Transverse colon (tissue), 4 donors: Measurements from ENCODE around the gene PLOD3. TPM values are rescaled to one million over a fixed set of nuclear protein-coding genes. Genes with fewer than 3 reads are reported as not detected.
"Not testable (repeated sequence)": the region's sequence is repeated elsewhere in the genome, so short reads cannot be mapped to it uniquely, and the experiment has no call there.

Experiments used
- DNase-seq: peaks from one replicate; pipeline ENCODE4 v3.0.0-alpha.2; 2019
- H3K27ac ChIP-seq, 4 donors: fragments of 200-600 bp; sonication (generic); 2 replicates each; pipeline ENCODE4 v1.5.1; 2016 to 2018; ENCODE audit warnings: inconsistent platforms in 4 of 4
- H3K27me3 ChIP-seq: fragments of 200-600 bp; sonication (generic); 2 replicates; pipeline ENCODE4 v1.5.1; 2017; ENCODE audit warnings: inconsistent platforms
- H3K36me3 ChIP-seq, 4 donors: fragments of 200-600 bp; sonication (generic); 2 replicates each; pipeline ENCODE4 v1.5.1; 2017 to 2019; ENCODE audit warnings: inconsistent platforms in 4 of 4
- H3K4me1 ChIP-seq, 4 donors: fragments of 200-600 bp; sonication (generic); 2 replicates each; pipeline ENCODE4 v1.5.1; 2017 to 2020; ENCODE audit warnings: inconsistent platforms in 4 of 4
- H3K4me3 ChIP-seq, 4 donors: fragments of 200-600 bp; sonication (generic); 1 replicate in 1 of 4; 2 replicates in 3 of 4; pipeline versions ENCODE4 v1.5.1 to v1.6.1; 2017 to 2019; ENCODE audit warnings: inconsistent platforms in 4 of 4
- H3K9me3 ChIP-seq, 2 donors: fragments of 200-600 bp; sonication (generic); 2 replicates each; pipeline ENCODE4 v1.5.1; 2017 to 2019; ENCODE audit warnings: inconsistent platforms in 2 of 2
- EP300 ChIP-seq: sonication (generic); formaldehyde crosslinking; IDR thresholded peaks from one replicate; pipeline ENCODE4 v1.6.1; 2017; ENCODE audit warnings: antibody characterized with exemption, low read depth
- POLR2A ChIP-seq: fragments of 450-650 bp; IDR thresholded peaks from one replicate; pipeline ENCODE4 v1.6.1; 2016; ENCODE audit warnings: antibody characterized with exemption, mild to moderate bottlenecking, moderate library complexity
- POLR2AphosphoS5 ChIP-seq, 3 donors: sonication (generic); formaldehyde crosslinking; IDR thresholded peaks; one replicate each; pipeline ENCODE4 v1.6.1; 2016; ENCODE audit warnings: antibody characterized with exemption in 3 of 3
- WGBS, 2 donors: methylation state at CpG; one replicate each; pipeline ENCODE4 v1.1.5; 2018; ENCODE audit warnings: low coverage in 1 of 2; 5-methylcytosine and 5-hydroxymethylcytosine counted together
- in situ Hi-C, 4 donors: fragments of 200-750 bp; cut with MboI; loops; one replicate each; pipeline versions ENCODE4 v1.15.0 to v1.15.1; 2017; ENCODE audit warnings: low sequenced_read_pairs in 3 of 4, low pct_ligation_motif_present in 1 of 4, low pct_unique_long_range_greater_than_20kb in 1 of 4
- intact Hi-C: fragments of 100-400 bp; cut with DNase I; formaldehyde crosslinking; loops from one replicate; pipeline ENCODE4 v1.15.1; 2023; ENCODE audit warnings: low total_unique reads
- total RNA-seq, 4 donors: library from RNA; depleted of rRNA; stranded (reverse); fragments of >200 nt; gene quantifications; one replicate each; pipeline ENCODE4 v1.1.0, GENCODE V29; 2016
- TF ChIP-seq, protein P1 (sequence below), 5 experiments: fragments of 200-600 bp in 3 of 5; fragments of 450-650 bp in 2 of 5; sonication (generic) in 3 of 5; IDR thresholded peaks; 1 replicate in 2 of 5; 2 replicates in 3 of 5; pipeline ENCODE4 v1.5.1; 2016 to 2017; ENCODE audit warnings: antibody characterized with exemption in 5 of 5, inconsistent platforms in 3 of 5, mild to moderate bottlenecking in 2 of 5, moderate library complexity in 1 of 5

PLOD3 gene
- total RNA-seq, 4 donors from 2014 or later: 48.4 to 81.2 (median 60.8) TPM

DNA sequence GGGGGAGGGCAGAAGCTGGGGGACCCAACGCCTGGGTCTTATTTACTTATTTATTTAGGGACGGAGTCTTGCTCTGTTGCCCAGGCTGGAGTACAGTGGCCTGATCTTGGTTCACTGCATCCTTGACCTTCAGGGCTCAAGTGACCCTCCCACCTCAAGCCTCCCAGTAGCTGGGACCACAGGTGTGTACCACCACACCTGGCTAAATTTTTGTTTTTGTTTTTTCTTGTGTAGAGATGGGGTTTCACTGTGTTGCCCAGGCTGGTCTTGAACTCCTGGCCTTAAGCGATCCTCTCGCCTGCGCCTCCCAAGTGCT is 14.8 kb downstream of the PLOD3 start:
- intact Hi-C loops (no loop called here), in situ Hi-C loops (no loop called here)
- peaks cover 0 to 22% (median 10%) of the 10 kb centered on the region in 4 donors for H3K4me1 ChIP-seq
- H3K27me3 ChIP-seq: peaks cover 49% of the 10 kb centered on the region
- peak overlapping the region in 1 of 4 donors; percentile 79 for H3K27ac ChIP-seq
- no peaks in the 10 kb centered on the region for H3K36me3 ChIP-seq
- WGBS, 2 donors: 87% methylated on average over 5 of the region's 5 CpGs; no CpG with 5 or more reads in 1 of the 2 donors
- no peak for DNase-seq
- no peak for TF ChIP-seq POLR2AphosphoS5 (IDR thresholded peaks at IDR 0.05)
- TF ChIP-seq EP300: no peak
- no peak for TF ChIP-seq POLR2A
- TF ChIP-seq, protein P1, sequence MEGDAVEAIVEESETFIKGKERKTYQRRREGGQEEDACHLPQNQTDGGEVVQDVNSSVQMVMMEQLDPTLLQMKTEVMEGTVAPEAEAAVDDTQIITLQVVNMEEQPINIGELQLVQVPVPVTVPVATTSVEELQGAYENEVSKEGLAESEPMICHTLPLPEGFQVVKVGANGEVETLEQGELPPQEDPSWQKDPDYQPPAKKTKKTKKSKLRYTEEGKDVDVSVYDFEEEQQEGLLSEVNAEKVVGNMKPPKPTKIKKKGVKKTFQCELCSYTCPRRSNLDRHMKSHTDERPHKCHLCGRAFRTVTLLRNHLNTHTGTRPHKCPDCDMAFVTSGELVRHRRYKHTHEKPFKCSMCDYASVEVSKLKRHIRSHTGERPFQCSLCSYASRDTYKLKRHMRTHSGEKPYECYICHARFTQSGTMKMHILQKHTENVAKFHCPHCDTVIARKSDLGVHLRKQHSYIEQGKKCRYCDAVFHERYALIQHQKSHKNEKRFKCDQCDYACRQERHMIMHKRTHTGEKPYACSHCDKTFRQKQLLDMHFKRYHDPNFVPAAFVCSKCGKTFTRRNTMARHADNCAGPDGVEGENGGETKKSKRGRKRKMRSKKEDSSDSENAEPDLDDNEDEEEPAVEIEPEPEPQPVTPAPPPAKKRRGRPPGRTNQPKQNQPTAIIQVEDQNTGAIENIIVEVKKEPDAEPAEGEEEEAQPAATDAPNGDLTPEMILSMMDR (IDR thresholded peaks at IDR 0.05): no peak
- H3K4me3 ChIP-seq: peak overlapping the region in 1 of 4 donors; percentile 40
- H3K9me3 ChIP-seq: no peaks in the 10 kb centered on the region

DNA sequence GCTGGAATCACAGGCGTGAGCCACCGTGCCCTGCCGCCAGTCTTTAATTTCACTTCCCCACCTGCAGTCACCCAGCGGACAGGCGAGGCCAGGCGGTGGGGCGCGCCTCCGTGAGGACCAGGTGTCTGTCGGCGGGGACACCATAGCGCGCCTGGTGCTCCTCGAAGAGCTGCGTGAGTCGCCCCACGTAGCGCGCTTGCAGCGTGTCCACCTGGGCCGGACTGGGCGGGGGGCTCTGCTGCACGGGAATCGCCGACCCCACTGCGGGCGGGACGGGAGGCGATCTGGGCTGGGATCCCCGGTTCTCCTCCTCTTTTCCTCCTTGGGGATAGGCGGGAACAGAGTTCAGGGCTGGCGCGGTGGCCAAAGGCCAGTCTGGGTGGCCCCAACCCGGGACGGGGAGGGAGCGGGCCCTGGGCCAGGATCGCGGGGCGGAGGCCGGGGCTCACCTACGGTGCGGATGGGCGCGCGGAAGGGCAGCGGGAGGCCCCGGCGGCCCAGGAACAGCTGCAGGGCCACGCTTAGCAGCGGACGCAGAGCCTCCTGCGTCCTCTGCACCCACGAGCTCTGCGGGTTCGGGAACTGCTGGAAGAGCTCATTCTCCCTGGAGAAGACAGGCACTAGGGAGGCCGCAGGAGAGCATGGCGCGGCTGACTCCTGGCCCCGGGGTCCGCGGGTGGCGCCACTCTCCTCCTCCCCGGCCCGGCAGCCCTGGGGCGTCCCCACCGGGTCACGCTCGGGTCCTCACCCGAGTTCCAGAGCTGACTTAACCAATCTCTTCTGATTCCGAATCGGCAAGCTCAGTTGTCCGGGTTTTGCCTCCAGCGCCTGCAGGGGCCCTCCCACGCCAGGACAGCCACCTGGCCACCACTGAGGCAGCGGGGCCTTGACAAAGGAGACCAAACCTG is 15.4 kb downstream of the PLOD3 start:
- TF ChIP-seq POLR2A: peak; percentile 65
- TF ChIP-seq POLR2AphosphoS5 (IDR thresholded peaks at IDR 0.05): peak in 2 of 3 donors; percentile 58 to 71
- TF ChIP-seq EP300: no peak
- TF ChIP-seq, protein P1 (IDR thresholded peaks at IDR 0.05): no peak
- intact Hi-C loops (no loop called here), in situ Hi-C loops (no loop called here)
- H3K4me1 ChIP-seq: peaks cover 0 to 22% (median 10%) of the 10 kb centered on the region in 4 donors
- no peaks in the 10 kb centered on the region for H3K9me3 ChIP-seq
- H3K4me3 ChIP-seq: peak overlapping the region in 3 of 4 donors; percentile 15 to 40 (median 35)
- H3K36me3 ChIP-seq: no peaks in the 10 kb centered on the region
- 19% methylated on average over 31 of the region's 75 CpGs; no CpG with 5 or more reads in 1 of the 2 donors for WGBS, 2 donors
- H3K27ac ChIP-seq: peak overlapping the region; percentile 72 to 82 (median 79)
- H3K27me3 ChIP-seq: peaks cover 49% of the 10 kb centered on the region
- DNase-seq: peak; percentile 82

DNA sequence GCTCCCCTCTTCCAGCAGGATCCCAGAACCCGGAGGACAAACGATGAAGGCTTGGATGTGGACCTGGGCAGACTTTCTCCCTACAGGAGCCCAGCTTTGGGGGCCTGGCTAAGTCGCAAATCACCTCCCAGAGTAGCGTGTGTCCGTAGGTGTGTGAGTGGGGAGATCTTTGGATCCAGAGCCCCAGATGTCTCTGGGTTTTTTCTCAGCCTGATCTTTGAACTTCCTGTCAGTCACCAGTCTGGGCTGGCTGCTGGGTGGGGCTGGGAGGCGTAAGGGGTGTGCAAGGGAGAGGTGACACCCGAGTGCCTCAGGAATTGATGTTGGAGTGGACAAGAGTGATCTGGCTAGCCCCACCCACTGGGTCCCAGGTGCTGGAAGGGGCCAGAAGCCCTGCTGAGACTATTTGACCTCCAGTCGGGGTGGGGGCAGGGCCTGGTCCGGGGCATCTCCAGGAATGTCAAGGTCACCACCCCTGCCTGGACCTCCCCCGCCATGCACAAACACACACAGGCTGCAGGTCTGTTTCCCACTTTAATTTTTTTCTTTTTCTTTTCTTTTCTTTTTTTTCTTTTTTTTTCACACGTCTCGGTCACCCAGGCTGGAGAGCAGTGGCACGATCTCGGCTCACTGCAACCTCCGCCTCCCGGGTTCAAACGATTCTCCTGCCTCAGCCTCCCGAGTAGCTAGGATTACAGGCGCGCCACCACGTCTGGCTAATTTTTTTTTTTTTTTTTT is 16.4 kb downstream of the PLOD3 start, which contains the start of gene MOGAT3:
Gene MOGAT3 (minus strand): TSS at position 175 of the 738 bp plus-strand sequence. CDS start 182 bp downstream, outside the sequence.
- WGBS, 2 donors: 29% methylated on average over 21 of the region's 21 CpGs; no CpG with 5 or more reads in 1 of the 2 donors
- Histone ChIP-seq H3K4me3 (peak within 1 kb of the TSS in 3 of 4 donors; percentile 15 to 44 (median 35)), H3K27me3 (peaks cover 53% of the 10 kb centered on the region), H3K4me1 (peaks cover 0 to 22% (median 10%) of the 10 kb centered on the region in 4 donors), H3K27ac (peak within 1 kb of the TSS; percentile 72 to 82 (median 79)), H3K36me3 (no peaks in the 10 kb centered on the region), H3K9me3 (no peaks in the 10 kb centered on the region)
- in situ Hi-C loops (no loop called here), intact Hi-C loops (no loop called here)
- TF ChIP-seq, protein P1 (IDR thresholded peaks at IDR 0.05): no peak
- TF ChIP-seq POLR2AphosphoS5 (IDR thresholded peaks at IDR 0.05) (peak; percentile 33 to 92 (median 80)), EP300 (no peak), POLR2A (peak; percentile 86)
- peak; percentile 89 for DNase-seq

DNA sequence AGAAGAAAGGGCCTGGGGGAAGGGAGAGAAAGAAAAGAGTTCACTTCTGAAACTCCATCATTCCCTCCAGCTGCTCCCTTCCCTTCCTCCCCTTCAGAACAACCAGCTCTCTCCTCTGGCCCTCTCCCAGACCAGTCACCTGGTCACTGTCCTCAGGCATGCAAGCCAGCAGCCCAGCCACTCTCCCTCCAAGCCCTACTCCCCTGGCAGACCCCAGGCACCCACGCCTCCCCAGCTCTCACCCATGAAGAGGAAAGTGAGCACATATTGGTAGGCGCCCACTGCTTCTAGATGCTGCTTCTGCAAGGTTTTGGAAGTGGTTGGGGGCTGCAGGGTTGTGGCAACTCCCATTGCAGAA is 16.9 kb downstream of the PLOD3 start:
- 42% methylated on average over 2 of the region's 2 CpGs; no CpG with 5 or more reads in 1 of the 2 donors for WGBS, 2 donors
- Histone ChIP-seq H3K36me3 (no peaks in the 10 kb centered on the region), H3K4me1 (peaks cover 0 to 22% (median 10%) of the 10 kb centered on the region in 4 donors), H3K4me3 (peak overlapping the region in 3 of 4 donors; percentile 8 to 44 (median 18)), H3K27ac (peak overlapping the region; percentile 72 to 82 (median 79)), H3K9me3 (no peaks in the 10 kb centered on the region), H3K27me3 (peaks cover 54% of the 10 kb centered on the region)
- in situ Hi-C loops: no loop called here
- TF ChIP-seq, protein P1 (IDR thresholded peaks at IDR 0.05): no peak
- no peak for TF ChIP-seq POLR2A
- TF ChIP-seq POLR2AphosphoS5 (IDR thresholded peaks at IDR 0.05): no peak
- no peak for TF ChIP-seq EP300
- DNase-seq: no peak
- intact Hi-C loops: no loop called here

DNA sequence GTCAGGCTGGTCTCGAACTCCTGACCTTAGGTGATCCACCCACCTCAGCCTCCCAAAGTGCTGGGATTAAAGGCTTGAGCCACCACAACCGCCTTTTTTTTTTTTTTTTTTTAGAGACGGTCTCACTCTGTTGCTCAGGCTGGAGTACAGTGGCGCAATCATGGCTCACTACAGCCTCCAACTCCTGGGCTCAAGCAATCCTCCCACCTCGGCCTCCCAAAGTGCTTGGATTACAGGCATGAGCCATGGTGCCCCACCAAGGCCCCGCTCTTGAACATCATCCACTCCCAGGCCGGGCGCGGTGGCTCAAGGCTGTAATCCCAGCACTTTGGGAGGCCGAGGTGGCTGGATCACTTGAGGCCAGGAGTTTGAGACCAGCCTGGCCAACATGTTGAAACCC is 17.9 kb downstream of the PLOD3 start:
- not testable (repeated sequence) for H3K27ac ChIP-seq, DNase-seq, H3K9me3 ChIP-seq, H3K36me3 ChIP-seq, H3K4me3 ChIP-seq
- Histone ChIP-seq H3K4me1 (peaks cover 0 to 22% (median 10%) of the 10 kb centered on the region in 4 donors), H3K27me3 (peaks cover 54% of the 10 kb centered on the region)
- intact Hi-C loops (loop anchor here (10.0 kb wide), 1 partner anchor 95 kb away; no protein-coding TSS in a partner anchor), in situ Hi-C loops (loop anchor here in 2 of 4 donors (10.0 kb wide), 2 partner anchors 55 to 75 kb away; no protein-coding TSS in a partner anchor)
- WGBS, 2 donors: 90% methylated on average over 10 of the region's 10 CpGs; no CpG with 5 or more reads in 1 of the 2 donors
